HL-60 (cell line): ENCODE measurements around the gene PARD3.

Source experiments
- DNase-seq, 2 experiments: peaks; one replicate each; pipeline ENCODE4 v3.0.0-alpha.2; 2010 to 2020; ENCODE audit warnings: low read depth in 1 of 2, low spot score in 1 of 2
- H3K27ac ChIP-seq: fragments of 250-450 bp; sonication (Bioruptor Pico); replicated peaks from 2 replicates; pipeline ENCODE4 v1.5.1; 2020; ENCODE audit warnings: mild to moderate bottlenecking, moderate library complexity
- H3K27me3 ChIP-seq: fragments of 250-450 bp; sonication (Bioruptor Pico); 2 replicates; pipeline ENCODE4 v1.5.1; 2021; ENCODE audit warnings: mild to moderate bottlenecking, moderate library complexity; ENCODE audit not compliant: insufficient read depth, poor library complexity, severe bottlenecking
- H3K4me3 ChIP-seq: replicated peaks from 2 replicates; pipeline ENCODE4 v1.5.1; 2011; ENCODE audit warnings: mild to moderate bottlenecking, control low read depth, low read length; ENCODE audit not compliant: insufficient read depth
- GABPA ChIP-seq: IDR thresholded peaks from 2 replicates; pipeline ENCODE4 v1.6.1; 2012; ENCODE audit warnings: low read depth
- POLR2AphosphoS5 ChIP-seq: IDR thresholded peaks from 2 replicates; pipeline ENCODE4 v1.6.1; 2012; ENCODE audit warnings: low read depth
- SPI1 ChIP-seq: IDR thresholded peaks from 2 replicates; pipeline ENCODE4 v1.6.1; 2012; ENCODE audit warnings: low read depth, mild to moderate bottlenecking, borderline replicate concordance
- TF ChIP-seq, protein P1 (sequence below): IDR thresholded peaks from one replicate; pipeline ENCODE4 v1.5.1; 2011; ENCODE audit warnings: low read length, control low read depth, inconsistent platforms; ENCODE audit not compliant: insufficient read depth
- TF ChIP-seq, protein P2 (sequence below): IDR thresholded peaks from 2 replicates; pipeline ENCODE4 v1.6.1; 2012; ENCODE audit warnings: low read depth; ENCODE audit not compliant: insufficient replicate concordance

Gene PARD3

DNA sequence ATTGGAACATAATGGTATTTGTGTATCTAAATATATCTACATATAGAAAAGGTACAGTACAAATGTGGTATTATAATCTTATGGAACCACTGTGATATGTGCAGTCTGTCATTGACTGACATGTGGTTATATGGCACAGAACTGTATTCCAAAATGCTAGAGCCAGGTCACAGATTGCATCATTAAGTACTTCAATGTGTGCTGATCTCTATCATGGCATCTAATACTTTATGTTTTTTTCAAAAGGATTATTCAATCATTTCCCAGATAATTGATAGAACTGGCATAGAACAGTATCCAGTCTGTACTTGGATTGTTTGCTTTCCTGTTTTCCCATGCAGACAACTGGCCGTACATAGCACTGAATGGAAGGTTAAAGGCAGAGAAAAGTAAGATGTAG is 662.7 kb downstream of the PARD3 start:
- TF ChIP-seq GABPA (no peak), POLR2AphosphoS5 (no peak), SPI1 (no peak)
- TF ChIP-seq, protein P1, sequence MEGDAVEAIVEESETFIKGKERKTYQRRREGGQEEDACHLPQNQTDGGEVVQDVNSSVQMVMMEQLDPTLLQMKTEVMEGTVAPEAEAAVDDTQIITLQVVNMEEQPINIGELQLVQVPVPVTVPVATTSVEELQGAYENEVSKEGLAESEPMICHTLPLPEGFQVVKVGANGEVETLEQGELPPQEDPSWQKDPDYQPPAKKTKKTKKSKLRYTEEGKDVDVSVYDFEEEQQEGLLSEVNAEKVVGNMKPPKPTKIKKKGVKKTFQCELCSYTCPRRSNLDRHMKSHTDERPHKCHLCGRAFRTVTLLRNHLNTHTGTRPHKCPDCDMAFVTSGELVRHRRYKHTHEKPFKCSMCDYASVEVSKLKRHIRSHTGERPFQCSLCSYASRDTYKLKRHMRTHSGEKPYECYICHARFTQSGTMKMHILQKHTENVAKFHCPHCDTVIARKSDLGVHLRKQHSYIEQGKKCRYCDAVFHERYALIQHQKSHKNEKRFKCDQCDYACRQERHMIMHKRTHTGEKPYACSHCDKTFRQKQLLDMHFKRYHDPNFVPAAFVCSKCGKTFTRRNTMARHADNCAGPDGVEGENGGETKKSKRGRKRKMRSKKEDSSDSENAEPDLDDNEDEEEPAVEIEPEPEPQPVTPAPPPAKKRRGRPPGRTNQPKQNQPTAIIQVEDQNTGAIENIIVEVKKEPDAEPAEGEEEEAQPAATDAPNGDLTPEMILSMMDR = no peak
- TF ChIP-seq, protein P2, sequence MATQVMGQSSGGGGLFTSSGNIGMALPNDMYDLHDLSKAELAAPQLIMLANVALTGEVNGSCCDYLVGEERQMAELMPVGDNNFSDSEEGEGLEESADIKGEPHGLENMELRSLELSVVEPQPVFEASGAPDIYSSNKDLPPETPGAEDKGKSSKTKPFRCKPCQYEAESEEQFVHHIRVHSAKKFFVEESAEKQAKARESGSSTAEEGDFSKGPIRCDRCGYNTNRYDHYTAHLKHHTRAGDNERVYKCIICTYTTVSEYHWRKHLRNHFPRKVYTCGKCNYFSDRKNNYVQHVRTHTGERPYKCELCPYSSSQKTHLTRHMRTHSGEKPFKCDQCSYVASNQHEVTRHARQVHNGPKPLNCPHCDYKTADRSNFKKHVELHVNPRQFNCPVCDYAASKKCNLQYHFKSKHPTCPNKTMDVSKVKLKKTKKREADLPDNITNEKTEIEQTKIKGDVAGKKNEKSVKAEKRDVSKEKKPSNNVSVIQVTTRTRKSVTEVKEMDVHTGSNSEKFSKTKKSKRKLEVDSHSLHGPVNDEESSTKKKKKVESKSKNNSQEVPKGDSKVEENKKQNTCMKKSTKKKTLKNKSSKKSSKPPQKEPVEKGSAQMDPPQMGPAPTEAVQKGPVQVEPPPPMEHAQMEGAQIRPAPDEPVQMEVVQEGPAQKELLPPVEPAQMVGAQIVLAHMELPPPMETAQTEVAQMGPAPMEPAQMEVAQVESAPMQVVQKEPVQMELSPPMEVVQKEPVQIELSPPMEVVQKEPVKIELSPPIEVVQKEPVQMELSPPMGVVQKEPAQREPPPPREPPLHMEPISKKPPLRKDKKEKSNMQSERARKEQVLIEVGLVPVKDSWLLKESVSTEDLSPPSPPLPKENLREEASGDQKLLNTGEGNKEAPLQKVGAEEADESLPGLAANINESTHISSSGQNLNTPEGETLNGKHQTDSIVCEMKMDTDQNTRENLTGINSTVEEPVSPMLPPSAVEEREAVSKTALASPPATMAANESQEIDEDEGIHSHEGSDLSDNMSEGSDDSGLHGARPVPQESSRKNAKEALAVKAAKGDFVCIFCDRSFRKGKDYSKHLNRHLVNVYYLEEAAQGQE = no peak
- Histone ChIP-seq H3K27ac (no peak overlapping the region), H3K27me3 (no peaks in the 10 kb centered on the region), H3K4me3 (no peak overlapping the region)
- DNase-seq = no peak

DNA sequence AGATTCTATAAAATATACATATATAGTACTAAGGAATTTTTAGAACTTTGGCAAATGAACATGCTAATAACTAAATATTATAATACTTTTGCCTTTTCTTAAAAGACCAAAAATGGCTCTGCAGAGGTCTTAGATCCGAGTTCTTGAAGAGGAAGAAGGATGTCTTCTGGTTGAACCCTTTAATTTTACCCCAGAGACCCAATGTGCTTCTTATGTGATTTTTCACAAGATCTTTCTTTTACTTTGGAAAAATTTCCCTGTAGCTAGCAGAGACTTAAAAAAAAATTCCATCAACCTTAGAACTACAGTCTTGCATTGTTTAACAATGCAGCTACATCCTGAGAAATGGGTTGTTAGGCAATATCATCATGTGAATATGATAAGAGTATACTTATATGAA is 663.2 kb downstream of the PARD3 start:
- TF ChIP-seq, protein P1 = no peak
- TF ChIP-seq SPI1 (no peak), GABPA (no peak), POLR2AphosphoS5 (no peak)
- TF ChIP-seq, protein P2 = no peak
- Histone ChIP-seq H3K27me3 (no peaks in the 10 kb centered on the region), H3K27ac (no peak overlapping the region), H3K4me3 (no peak overlapping the region)
- no peak for DNase-seq

DNA sequence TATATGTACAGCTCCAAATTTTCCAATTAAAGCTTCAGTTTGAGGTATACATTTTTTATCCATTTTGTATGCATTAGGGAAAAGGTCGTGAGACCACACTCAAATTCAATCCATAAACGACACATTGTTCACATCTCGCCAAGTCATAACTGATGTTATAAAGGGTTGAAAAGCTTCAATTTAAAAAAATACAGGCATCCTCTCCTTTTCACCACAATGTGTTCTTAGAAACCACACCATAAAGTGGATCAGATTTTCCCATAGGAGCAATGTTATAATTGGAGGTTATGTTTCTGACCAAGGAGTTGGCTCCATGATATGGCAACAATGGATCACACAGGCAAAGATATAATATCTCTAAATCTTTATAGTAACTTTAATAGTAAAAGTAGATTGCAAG is 663.6 kb downstream of the PARD3 start:
- Histone ChIP-seq H3K4me3 (no peak overlapping the region), H3K27ac (no peak overlapping the region), H3K27me3 (no peaks in the 10 kb centered on the region)
- TF ChIP-seq, protein P1 = no peak
- TF ChIP-seq SPI1 (no peak), GABPA (no peak), POLR2AphosphoS5 (no peak)
- TF ChIP-seq, protein P2 = no peak
- no peak for DNase-seq
